GM12878 (cell line): Measurements from ENCODE around the gene IL27RA. TPM values are rescaled to one million over a fixed set of nuclear protein-coding genes. Genes with fewer than 3 reads are reported as not detected.
A peak's percentile ranks its signal among the peaks of the same experiment; 100 is the strongest.

ENCODE experiments used
- ATAC-seq: fragments of 200-7000 bp; cut with Tn5 transposase; 3 replicates; pipeline ENCODE4 v1.9.1; 2020; ENCODE audit warnings: mild to moderate bottlenecking, moderate library complexity
- BruUV-seq: library from RNA; stranded (reverse); fragments of 400-500 nt; replicated peaks from 2 replicates; lab custom pipeline; 2021; lab: Mats Ljungman, UMichigan
- CTCF ChIA-PET: fragments of 300-600 bp; sonication (Branson Sonifier 250); formaldehyde crosslinking; extraction: SDS; loops from one replicate; lab custom pipeline; 2021; ENCODE audit warnings: inconsistent platforms; lab: Yijun Ruan, JAX
- POLR2A ChIA-PET: fragments of 350-600 bp; formaldehyde crosslinking; extraction: SDS; loops from one replicate; lab custom pipeline; 2021; ENCODE audit warnings: inconsistent platforms; lab: Charles Lee
- RAD21 ChIA-PET: fragments of 300-600 bp; sonication (Branson Sonifier 250); formaldehyde crosslinking; loops from one replicate; lab custom pipeline; 2023; ENCODE audit warnings: antibody characterized with exemption; ENCODE audit not compliant: unreplicated experiment; lab: Charles Lee
- SMC1A ChIA-PET: fragments of 300-600 bp; sonication (Branson Sonifier 250); formaldehyde crosslinking; loops from one replicate; lab custom pipeline; 2023; ENCODE audit not compliant: unreplicated experiment, uncharacterized antibody; lab: Charles Lee
- DNase-seq: peaks from one replicate; pipeline ENCODE4 v3.0.0-alpha.2; 2011; ENCODE audit warnings: low read depth, low spot score
- FAIRE-seq: peaks from 3 replicates; lab custom pipeline; 2011; peaks lifted over from hg19 to GRCh38; lab: Jason Lieb, UNC
- H2AFZ ChIP-seq: 2 replicates; pipeline ENCODE4 v1.6.0; 2011; ENCODE audit warnings: low read depth, low read length, control low read depth; ENCODE audit not compliant: control insufficient read depth
- H3K27ac ChIP-seq: 2 replicates; pipeline ENCODE4 v1.5.1; 2011; ENCODE audit warnings: control low read depth; ENCODE audit not compliant: control insufficient read depth, insufficient read depth
- H3K27me3 ChIP-seq, 2 experiments: replicated peaks in 1 of 2; 2 replicates each; pipeline versions ENCODE4 v1.6.0 to v1.6.1; 2011; ENCODE audit warnings: low read length in 1 of 2; ENCODE audit not compliant: control insufficient read depth in 2 of 2, insufficient read depth in 2 of 2
- H3K36me3 ChIP-seq, 2 experiments: 2 replicates each; pipeline ENCODE4 v1.5.1; 2011; ENCODE audit warnings: low read length in 1 of 2; ENCODE audit not compliant: control insufficient read depth in 2 of 2, insufficient read depth in 2 of 2
- H3K4me1 ChIP-seq: 2 replicates; pipeline ENCODE4 v1.6.1; 2011; ENCODE audit warnings: mild to moderate bottlenecking, low read length, moderate library complexity, mixed read lengths; ENCODE audit not compliant: control insufficient read depth, insufficient read depth
- H3K4me2 ChIP-seq: 2 replicates; pipeline ENCODE4 v1.6.0; 2011; ENCODE audit warnings: control low read depth; ENCODE audit not compliant: control insufficient read depth, insufficient read depth
- H3K4me3 ChIP-seq: fragments of 200-600 bp; sonication (generic); 2 replicates; pipeline ENCODE4 v1.5.1; 2016
- H3K79me2 ChIP-seq: 2 replicates; pipeline ENCODE4 v1.6.0; 2011; ENCODE audit warnings: low read length; ENCODE audit not compliant: control insufficient read depth, insufficient read depth
- H3K9ac ChIP-seq: 2 replicates; pipeline ENCODE4 v1.8.0; 2011; ENCODE audit warnings: low read length, control low read depth, mixed read lengths; ENCODE audit not compliant: control insufficient read depth, insufficient read depth
- H3K9me3 ChIP-seq: replicated peaks from 3 replicates; pipeline ENCODE4 v1.5.1; 2011; ENCODE audit warnings: mild to moderate bottlenecking, low read length; ENCODE audit not compliant: control insufficient read depth, insufficient read depth
- H4K20me1 ChIP-seq: 2 replicates; pipeline ENCODE4 v1.6.0; 2011; ENCODE audit not compliant: control insufficient read depth, insufficient read depth
- EGR1 ChIP-seq, 2 experiments: IDR thresholded peaks; 1 replicate in 1 of 2; 2 replicates in 1 of 2; pipeline ENCODE4 v1.6.1; 2011 to 2012; ENCODE audit warnings: low read depth in 2 of 2, low read length in 2 of 2, borderline replicate concordance in 1 of 2, mild to moderate bottlenecking in 1 of 2, moderate library complexity in 1 of 2
- ESRRA ChIP-seq: IDR thresholded peaks from 2 replicates; pipeline ENCODE4 v1.6.1; 2012; ENCODE audit warnings: mild to moderate bottlenecking, low read length, improper control_type of control experiment
- FOS ChIP-seq: IDR thresholded peaks from 3 replicates; pipeline ENCODE4 v1.6.1; 2011; ENCODE audit warnings: borderline replicate concordance; ENCODE audit not compliant: insufficient read length; ENCODE audit errors: extremely low read depth
- HSF1 ChIP-seq: fragments of 150-350 bp; IDR thresholded peaks from 2 replicates; pipeline ENCODE4 v1.6.1; 2014; ENCODE audit warnings: mild to moderate bottlenecking, low read depth, low read length
- NKRF ChIP-seq: fragments of 450-650 bp; conservative IDR thresholded peaks from 2 replicates; pipeline ENCODE4 v1.6.1; 2017; ENCODE audit warnings: mild to moderate bottlenecking, moderate library complexity
- PAX5 ChIP-seq: IDR thresholded peaks from 2 replicates; pipeline ENCODE4 v1.6.1; 2011; ENCODE audit warnings: low read depth, low read length, borderline replicate concordance
- PML ChIP-seq: IDR thresholded peaks from 2 replicates; pipeline ENCODE4 v1.6.1; 2012; ENCODE audit warnings: low read length, inconsistent platforms
- RB1 ChIP-seq: fragments of 450-650 bp; formaldehyde crosslinking; IDR thresholded peaks from 2 replicates; pipeline ENCODE4 v1.6.1; 2017; ENCODE audit warnings: mild to moderate bottlenecking, borderline replicate concordance
- RUNX3 ChIP-seq: IDR thresholded peaks from 2 replicates; pipeline ENCODE4 v1.6.1; 2012; ENCODE audit warnings: low read length, inconsistent platforms
- SPI1 ChIP-seq: IDR thresholded peaks from 2 replicates; pipeline ENCODE4 v1.6.1; 2011; ENCODE audit warnings: low read depth, mild to moderate bottlenecking, low read length, moderate library complexity, borderline replicate concordance; ENCODE audit not compliant: insufficient read depth
- STAT3 ChIP-seq: IDR thresholded peaks from 2 replicates; pipeline ENCODE4 v1.6.1; 2011; ENCODE audit warnings: low read depth, low read length, improper control_type of control experiment
- TCF7 ChIP-seq: IDR thresholded peaks from 2 replicates; pipeline ENCODE4 v1.6.1; 2014; ENCODE audit warnings: antibody characterized with exemption, borderline replicate concordance
- USF2 ChIP-seq: IDR thresholded peaks from 2 replicates; pipeline ENCODE4 v1.6.1; 2011; ENCODE audit warnings: low read depth, low read length, improper control_type of control experiment, borderline replicate concordance
- ZBTB33 ChIP-seq: fragments of 450-650 bp; IDR thresholded peaks from 2 replicates; pipeline ENCODE4 v1.6.1; 2017; ENCODE audit warnings: mild to moderate bottlenecking
- WGBS: methylation state at CpG from one replicate; pipeline ENCODE4 v1.1.6; 2016; ENCODE audit warnings: low lambda C conversion rate; ENCODE audit not compliant: insufficient replicate concordance, insufficient coverage; ENCODE audit errors: missing lambda C conversion rate; 5-methylcytosine and 5-hydroxymethylcytosine counted together
- in situ Hi-C: fragments of 300-500 bp; cut with MboI; formaldehyde crosslinking; loops from 9 replicates; pipeline ENCODE4 v1.14.3; 2018; ENCODE audit warnings: mixed read lengths
- intact Hi-C: fragments of 100-400 bp; cut with micrococcal nuclease; formaldehyde crosslinking; loops from one replicate; pipeline ENCODE4 v1.14.2; 2022; ENCODE audit not compliant: unreplicated experiment
- polyA plus RNA-seq, 11 experiments: library from polyadenylated mRNA; depleted of rRNA in 4 of 11; unstranded in 6 of 11; stranded (reverse) in 5 of 11; fragments of >200 nt; fragmentation: Nextera tagmentation in 4 of 11; fragmentation: Illumina TruSeq in 1 of 11; extraction: Ambion mirVana in 4 of 11; extraction: Trizol in 1 of 11; gene quantifications; 1 replicate in 1 of 11; 2 replicates in 10 of 11; pipeline versions ENCODE4 v1.2.1 to v1.2.3, GENCODE V29; 2011 to 2016; ENCODE audit warnings: inconsistent platforms in 2 of 11, missing spikeins in 2 of 11, low read depth in 1 of 11
- total RNA-seq, 4 experiments: library from RNA; depleted of rRNA in 3 of 4; stranded (reverse); fragments of >200 nt in 3 of 4; fragmentation: Illumina TruSeq in 1 of 4; extraction: Trizol in 1 of 4; gene quantifications; 2 replicates each; pipeline versions ENCODE4 v1.2.1 to v1.2.3, GENCODE V29; 2013 to 2021

IL27RA gene
- total and polyA plus RNA-seq, 10 of the 15 experiments (the other 5 are each of a cell fraction or from before 2014, with no cell fraction given) = 8.4 to 63.5 (median 41.2) TPM

GRCh38 chr19:14015524-14016035 is 16.0 kb upstream of the IL27RA start (continued):
- TF ChIP-seq RB1 (peak; percentile 45; the same call in 1 of the 2 replicates), USF2 (no peak), STAT3 (0 out of 2 replicates have a peak, but pooled peaks have one; percentile 60), ZBTB33 (no peak), EGR1 (IDR thresholded peaks at IDR 0.05; ENCODE audit: borderline replicate concordance in 1 of 2, low read depth in 2 of 2, low read length in 2 of 2) (no peak)

- no peak for DNase-seq
- RAD21 ChIA-PET = interaction anchor here (0.7 to 2.7 kb wide), 8 partner anchors 10 to 67 kb away, joined by 3 to 21 read pairs (median 4); partner anchors contain the start of genes DCAF15, IL27RA and RFX1
- Histone ChIP-seq H3K4me3 (peak overlapping the region; percentile 50), H3K27me3 (no peaks in the 10 kb centered on the region), H3K9ac (no peak overlapping the region), H3K36me3 (no peaks in the 10 kb centered on the region), H2AFZ (peak overlapping the region; percentile 37; the same call in 1 of the 2 replicates), H3K4me1 (peaks cover 25% of the 10 kb centered on the region), H3K4me2 (peak overlapping the region; percentile 83), H4K20me1 (no peaks in the 10 kb centered on the region), H3K79me2 (no peaks in the 10 kb centered on the region), H3K9me3 (no peaks in the 10 kb centered on the region), H3K27ac (peak overlapping the region; percentile 11; the same call in 1 of the 2 replicates)
- POLR2A ChIA-PET = interaction anchor here (0.6 to 2.1 kb wide), 10 partner anchors 8 to 159 kb away, joined by 3 to 27 read pairs (median 5); partner anchors contain the start of genes IL27RA and RFX1
- peak; percentile 78 for FAIRE-seq
- SMC1A ChIA-PET = interaction anchor here (0.7 to 3.1 kb wide), 11 partner anchors 8 to 138 kb away, joined by 3 to 33 read pairs (median 4); partner anchors contain the start of genes IL27RA, RFX1 and RLN3
- ATAC-seq = peak; percentile 10; the same call in 1 of the 3 replicates
- 11% methylated on average over 6 of the region's 6 CpGs for WGBS
- intact Hi-C loops = no loop called here
- no TSS peak for BruUV-seq
- in situ Hi-C loops = loop anchor here (10.0 kb wide), 1 partner anchor 854 kb away; no protein-coding TSS in a partner anchor
- CTCF ChIA-PET = interaction anchor here (0.8 to 2.9 kb wide), 14 partner anchors 8 to 140 kb away, joined by 3 to 21 read pairs (median 6); partner anchors contain the start of genes IL27RA, MISP3 and RLN3
- TF ChIP-seq TCF7 (no peak), FOS (no peak), PAX5 (no peak), NKRF (no peak), RUNX3 (peak; percentile 78), SPI1 (peak; percentile 89), PML (no peak), HSF1 (no peak), ESRRA (no peak)
These were observed 12.5 kb upstream of the IL27RA start for GRCh38 chr19:14019100-14019499.
